K562 (cell line): ENCODE results near the gene IQCC. TPM values are rescaled to one million over a fixed set of nuclear protein-coding genes. Genes with fewer than 3 reads are reported as not detected.

Source experiments
- ATF3 ChIP-seq, 2 experiments: fragments of 450-650 bp in 1 of 2; sonication (generic) in 1 of 2; formaldehyde crosslinking in 1 of 2; IDR thresholded peaks in 1 of 2; conservative IDR thresholded peaks in 1 of 2; 2 replicates each; pipeline versions ENCODE4 v1.6.1 to v1.8.1; 2016 to 2023; ENCODE audit warnings: mild to moderate bottlenecking in 2 of 2, moderate library complexity in 2 of 2, inconsistent platforms in 1 of 2, missing genetic modification reagents in 1 of 2
- DDX20 ChIP-seq: fragments of 450-650 bp; IDR thresholded peaks from 2 replicates; pipeline ENCODE4 v1.6.1; 2016; ENCODE audit warnings: missing genetic modification characterization, low read depth, mild to moderate bottlenecking, missing compliant biosample characterization, moderate library complexity
- HMGN3 ChIP-seq: IDR thresholded peaks from 2 replicates; pipeline ENCODE4 v1.6.1; 2011; ENCODE audit warnings: borderline replicate concordance, low read depth, mild to moderate bottlenecking, mixed read lengths, low read length; ENCODE audit not compliant: insufficient read length; ENCODE audit errors: extremely low read depth
- RB1 ChIP-seq: fragments of 450-650 bp; IDR thresholded peaks from 2 replicates; pipeline ENCODE4 v1.6.1; 2017; ENCODE audit warnings: low read depth, mild to moderate bottlenecking
- REST ChIP-seq, 2 experiments: fragments of 450-650 bp; formaldehyde crosslinking in 1 of 2; IDR thresholded peaks; 2 replicates each; pipeline versions ENCODE4 v1.4.0 to v1.6.1; 2014 to 2020; ENCODE audit warnings: mild to moderate bottlenecking in 2 of 2, borderline replicate concordance in 1 of 2, low read depth in 1 of 2
- TCF15 ChIP-seq: fragments of 250-450 bp; sonication (Bioruptor Pico); IDR thresholded peaks from 2 replicates; pipeline ENCODE4 v1.8.0; 2022; ENCODE audit warnings: moderate library complexity, mild to moderate bottlenecking, inconsistent platforms
- TEAD2 ChIP-seq: fragments of 450-650 bp; IDR thresholded peaks from 2 replicates; pipeline ENCODE4 v1.6.1; 2016; ENCODE audit warnings: missing genetic modification characterization, control low read depth, missing compliant biosample characterization
- ZNF212 ChIP-seq: fragments of 450-650 bp; formaldehyde crosslinking; IDR thresholded peaks from 2 replicates; pipeline ENCODE4 v1.4.0; 2020; ENCODE audit warnings: mild to moderate bottlenecking
- ZNF347 ChIP-seq: fragments of 450-650 bp; formaldehyde crosslinking; IDR thresholded peaks from 2 replicates; pipeline ENCODE4 v1.4.0; 2020; ENCODE audit warnings: low read depth, mild to moderate bottlenecking, moderate library complexity
- ZNF518B ChIP-seq: fragments of 250-450 bp; sonication (Bioruptor Pico); IDR thresholded peaks from 2 replicates; pipeline ENCODE4 v1.5.0; 2021; ENCODE audit warnings: mild to moderate bottlenecking, moderate library complexity
- polyA plus RNA-seq, 8 experiments: library from polyadenylated mRNA; depleted of rRNA in 4 of 8; stranded (reverse) in 5 of 8; unstranded in 3 of 8; fragments of >200 nt; fragmentation: Nextera tagmentation in 2 of 8; fragmentation: Illumina TruSeq in 1 of 8; extraction: Ambion mirVana in 2 of 8; extraction: Trizol in 1 of 8; gene quantifications; 2 replicates each; pipeline versions ENCODE4 v1.2.1 to v1.2.3, GENCODE V29; 2011 to 2014; ENCODE audit warnings: inconsistent platforms in 1 of 8, missing spikeins in 1 of 8
- total RNA-seq, 7 experiments: library from RNA; depleted of rRNA in 6 of 7; stranded (reverse); fragments of >200 nt in 6 of 7; fragmentation: Illumina TruSeq in 2 of 7; extraction: Trizol in 2 of 7; gene quantifications; 2 replicates each; pipeline versions ENCODE4 v1.2.1 to v1.2.3, GENCODE V29; 2011 to 2021; ENCODE audit warnings: low replicate concordance in 1 of 7

Gene IQCC
- total and polyA plus RNA-seq, 9 of the 15 experiments (the other 6 are each of a cell fraction or from before 2014, with no cell fraction given): 8.1 to 16.5 (median 10.7) TPM

- TF ChIP-seq REST (IDR thresholded peaks at IDR 0.05; ENCODE audit: borderline replicate concordance): no peak
- no peak for TF ChIP-seq REST (CRISPR knock-in tag; IDR thresholded peaks at IDR 0.05; ENCODE audit: low read depth)
- no peak for TF ChIP-seq TEAD2
- no peak for TF ChIP-seq ZNF518B (CRISPR knock-in tag)
- TF ChIP-seq ZNF212: no peak
- peak; percentile 23; the same call in 1 of the 2 replicates for TF ChIP-seq RB1
- TF ChIP-seq ZNF347 (CRISPR knock-in tag): no peak
- no peak for TF ChIP-seq TCF15 (CRISPR knock-in tag)
- no peak for TF ChIP-seq DDX20 (tag)
- no peak for TF ChIP-seq HMGN3
- TF ChIP-seq ATF3 (IDR thresholded peaks at IDR 0.05): peak; percentile 37; the same call in 1 of the 2 replicates
- TF ChIP-seq ATF3 (CRISPR knock-in tag; conservative IDR thresholded peaks at IDR 0.05): no peak
Measured at GRCh38 chr1:32221980-32222755, 16.7 kb downstream of the IQCC start, which contains the start of the genes EIF3I and TMEM234 (continued).
